ENCODE data around the gene KBTBD2. TPM values are rescaled to one million over a fixed set of nuclear protein-coding genes. Genes with fewer than 3 reads are reported as not detected.
A peak's percentile ranks its signal among the peaks of the same experiment; 100 is the strongest.
"Not testable (repeated sequence)": the region's sequence is repeated elsewhere in the genome, so short reads cannot be mapped to it uniquely, and the experiment has no call there.

Gene KBTBD2
- total and polyA plus RNA-seq, 3 donors from 2014 or later = 45.0 to 48.1 (median 45.8) TPM

- no peak for DNase-seq
- WGBS, 2 donors = 32 to 33% methylated on average over 3 of the region's 3 CpGs
- Histone ChIP-seq H3K9me3 (no peaks in the 10 kb centered on the region), H3K4me3 (no peak overlapping the region), H3K4me1 (peaks cover 34% of the 10 kb centered on the region), H3K36me3 (ENCODE audit: low read depth, missing control alignments) (no peaks in the 10 kb centered on the region), H3K27ac (peak overlapping the region in 1 of 2 donors; percentile 12), H3K27me3 (no peaks in the 10 kb centered on the region)
- intact Hi-C loops (cut with DNase I; ENCODE audit: low total_unique reads) = no loop called here
- TF ChIP-seq POLR2A (IDR thresholded peaks at IDR 0.05) = no peak
- TF ChIP-seq, protein P1, sequence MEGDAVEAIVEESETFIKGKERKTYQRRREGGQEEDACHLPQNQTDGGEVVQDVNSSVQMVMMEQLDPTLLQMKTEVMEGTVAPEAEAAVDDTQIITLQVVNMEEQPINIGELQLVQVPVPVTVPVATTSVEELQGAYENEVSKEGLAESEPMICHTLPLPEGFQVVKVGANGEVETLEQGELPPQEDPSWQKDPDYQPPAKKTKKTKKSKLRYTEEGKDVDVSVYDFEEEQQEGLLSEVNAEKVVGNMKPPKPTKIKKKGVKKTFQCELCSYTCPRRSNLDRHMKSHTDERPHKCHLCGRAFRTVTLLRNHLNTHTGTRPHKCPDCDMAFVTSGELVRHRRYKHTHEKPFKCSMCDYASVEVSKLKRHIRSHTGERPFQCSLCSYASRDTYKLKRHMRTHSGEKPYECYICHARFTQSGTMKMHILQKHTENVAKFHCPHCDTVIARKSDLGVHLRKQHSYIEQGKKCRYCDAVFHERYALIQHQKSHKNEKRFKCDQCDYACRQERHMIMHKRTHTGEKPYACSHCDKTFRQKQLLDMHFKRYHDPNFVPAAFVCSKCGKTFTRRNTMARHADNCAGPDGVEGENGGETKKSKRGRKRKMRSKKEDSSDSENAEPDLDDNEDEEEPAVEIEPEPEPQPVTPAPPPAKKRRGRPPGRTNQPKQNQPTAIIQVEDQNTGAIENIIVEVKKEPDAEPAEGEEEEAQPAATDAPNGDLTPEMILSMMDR (IDR thresholded peaks at IDR 0.05) = no peak
Observed at GRCh38 chr7:32887395-32887794, 4.2 kb downstream of the KBTBD2 start.

DNA sequence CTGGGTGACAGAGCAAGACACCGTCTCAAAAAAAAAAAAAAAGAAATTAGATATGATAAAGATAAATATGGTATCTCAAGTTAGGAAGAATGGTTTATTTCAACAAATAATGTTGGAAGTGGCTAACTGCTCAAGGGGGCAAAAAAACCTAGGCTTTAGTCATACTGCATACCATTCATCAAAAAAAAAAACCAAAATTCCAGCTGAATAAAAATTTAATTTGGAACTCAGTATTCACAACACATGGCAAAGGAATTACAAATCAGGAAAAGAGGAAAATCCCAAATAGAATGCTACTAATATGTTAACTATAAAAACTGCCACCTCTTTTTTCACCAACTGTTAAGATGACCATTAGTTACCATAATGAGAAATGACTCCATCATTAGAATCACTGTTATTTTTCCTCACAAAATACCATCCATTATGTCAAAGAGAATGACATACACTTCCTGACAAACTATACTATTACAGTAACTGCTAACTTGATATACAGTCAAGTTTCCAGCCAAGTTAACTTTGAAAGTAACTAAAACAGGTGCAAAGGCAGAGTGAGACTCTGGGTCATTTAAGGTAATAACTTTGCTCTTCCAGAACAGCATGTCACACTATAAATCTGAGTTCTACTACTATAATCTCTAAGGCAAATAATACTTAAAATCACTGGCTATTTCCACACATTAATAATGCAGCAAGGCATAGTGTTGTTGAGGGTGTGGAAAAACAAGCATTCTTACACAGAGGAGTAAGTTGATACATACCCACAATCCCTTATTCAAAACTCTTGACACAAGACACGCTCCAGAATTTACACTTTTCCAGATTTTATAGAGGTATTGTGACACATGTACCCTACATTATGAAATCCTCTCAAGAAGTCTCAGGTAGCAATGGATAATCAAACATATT lies 10.2 kb downstream of the KBTBD2 start:
- no peaks in the 10 kb centered on the region for H3K36me3 ChIP-seq (ENCODE audit: low read depth, missing control alignments)
- intact Hi-C loops (cut with DNase I; ENCODE audit: low total_unique reads) = no loop called here
- H3K4me3 ChIP-seq = no peak overlapping the region
- no peak for DNase-seq
- H3K27me3 ChIP-seq = no peaks in the 10 kb centered on the region
- peaks cover 6% of the 10 kb centered on the region for H3K4me1 ChIP-seq
- no peak for TF ChIP-seq POLR2A (IDR thresholded peaks at IDR 0.05)
- TF ChIP-seq, protein P1 (IDR thresholded peaks at IDR 0.05) = no peak
- H3K27ac ChIP-seq = no peak overlapping the region
- WGBS, 2 donors = 68 to 73% methylated on average over 2 of the region's 2 CpGs
- H3K9me3 ChIP-seq = no peaks in the 10 kb centered on the region

GRCh38 chr7:32879460-32879859 lies 12.1 kb downstream of the KBTBD2 start:
- no peak overlapping the region for H3K4me3 ChIP-seq
- H3K36me3 ChIP-seq (ENCODE audit: low read depth, missing control alignments) = no peaks in the 10 kb centered on the region
- WGBS, 2 donors = 34 to 53% methylated on average over 2 of the region's 2 CpGs
- TF ChIP-seq, protein P1 (IDR thresholded peaks at IDR 0.05) = no peak
- TF ChIP-seq POLR2A (IDR thresholded peaks at IDR 0.05) = no peak
- H3K27ac ChIP-seq = peak overlapping the region in 1 of 2 donors; percentile 47
- no peaks in the 10 kb centered on the region for H3K27me3 ChIP-seq
- no peaks in the 10 kb centered on the region for H3K9me3 ChIP-seq
- intact Hi-C loops (cut with DNase I; ENCODE audit: low total_unique reads) = no loop called here
- H3K4me1 ChIP-seq = peaks cover 3% of the 10 kb centered on the region
- DNase-seq = no peak

- DNase-seq; H3K4me3 ChIP-seq; intact Hi-C loops (cut with DNase I; ENCODE audit: low total_unique reads); H3K36me3 ChIP-seq (ENCODE audit: low read depth, missing control alignments); H3K4me1 ChIP-seq; H3K9me3 ChIP-seq; H3K27me3 ChIP-seq; H3K27ac ChIP-seq: not testable (repeated sequence)
- WGBS, 2 donors = 89 to 93% methylated on average over 8 of the region's 8 CpGs
Observed at GRCh38 chr7:32878023-32878422, 13.5 kb downstream of the KBTBD2 start.

- H3K4me1 ChIP-seq = no peaks in the 10 kb centered on the region
- no peaks in the 10 kb centered on the region for H3K27me3 ChIP-seq
- TF ChIP-seq, protein P1 (IDR thresholded peaks at IDR 0.05) = no peak
- no peak for TF ChIP-seq POLR2A (IDR thresholded peaks at IDR 0.05)
- WGBS, 2 donors = 86 to 90% methylated on average over 2 of the region's 2 CpGs
- H3K27ac ChIP-seq = no peak overlapping the region
- intact Hi-C loops (cut with DNase I; ENCODE audit: low total_unique reads) = no loop called here
- no peaks in the 10 kb centered on the region for H3K9me3 ChIP-seq
- H3K36me3 ChIP-seq (ENCODE audit: low read depth, missing control alignments) = no peaks in the 10 kb centered on the region
- no peak for DNase-seq
- H3K4me3 ChIP-seq = no peak overlapping the region
Observed at GRCh38 chr7:32872421-32872820, 19.1 kb downstream of the KBTBD2 start.

Data from testis (tissue), 3 donors.